NCI-H526 (cell line): Measurements from ENCODE around the gene ZRANB3.

Experiments used
- DNase-seq, 2 experiments: peaks; one replicate each; lab custom pipeline; 2025; lab: John Stamatoyannopoulos, UW

The ZRANB3 gene

GRCh38 chr2:135174049-135174809, 356.8 kb downstream of the ZRANB3 start:
- DNase-seq, result no peak

GRCh38 chr2:135169900-135170753, 360.9 kb downstream of the ZRANB3 start:
- DNase-seq, result no peak

GRCh38 chr2:135168204-135168856, 362.7 kb downstream of the ZRANB3 start:
- DNase-seq, result no peak

- DNase-seq, result no peak
Measured at GRCh38 chr2:135167273-135167672, 363.7 kb downstream of the ZRANB3 start.

- no peak for DNase-seq
Measured at GRCh38 chr2:135164431-135164830, 366.6 kb downstream of the ZRANB3 start.

- no peak for DNase-seq
Measured at GRCh38 chr2:135163901-135164300, 367.1 kb downstream of the ZRANB3 start.

- DNase-seq, result no peak
Measured at GRCh38 chr2:135163306-135163705, 367.7 kb downstream of the ZRANB3 start.

GRCh38 chr2:135162786-135163185, 368.2 kb downstream of the ZRANB3 start:
- DNase-seq, result no peak

GRCh38 chr2:135162377-135162776, 368.6 kb downstream of the ZRANB3 start:
- no peak for DNase-seq

GRCh38 chr2:135159191-135159590, 371.8 kb downstream of the ZRANB3 start:
- DNase-seq, result no peak

GRCh38 chr2:135157856-135158255, 373.2 kb downstream of the ZRANB3 start:
- no peak for DNase-seq

- DNase-seq, result no peak
Measured at GRCh38 chr2:135154962-135155361, 376.1 kb downstream of the ZRANB3 start.

GRCh38 chr2:135152361-135152760, 378.7 kb downstream of the ZRANB3 start:
- DNase-seq, result no peak

- no peak for DNase-seq
Measured at GRCh38 chr2:135151615-135152014, 379.4 kb downstream of the ZRANB3 start.

- DNase-seq, result no peak
Measured at GRCh38 chr2:135150725-135151124, 380.3 kb downstream of the ZRANB3 start.

- no peak for DNase-seq
Measured at GRCh38 chr2:135149251-135149650, 381.8 kb downstream of the ZRANB3 start.

GRCh38 chr2:135144343-135144742, 386.7 kb downstream of the ZRANB3 start:
- DNase-seq, result no peak

GRCh38 chr2:135142323-135142722, 388.7 kb downstream of the ZRANB3 start:
- DNase-seq, result no peak

GRCh38 chr2:135140606-135141005, 390.4 kb downstream of the ZRANB3 start:
- DNase-seq, result no peak

GRCh38 chr2:135132314-135132713, 398.7 kb downstream of the ZRANB3 start:
- no peak for DNase-seq

GRCh38 chr2:135130751-135131150, 400.3 kb downstream of the ZRANB3 start:
- DNase-seq, result no peak

- DNase-seq, result no peak
Measured at GRCh38 chr2:135125940-135126339, 405.1 kb downstream of the ZRANB3 start.
